ENCODE measurements around the gene TREML2.

DNA sequence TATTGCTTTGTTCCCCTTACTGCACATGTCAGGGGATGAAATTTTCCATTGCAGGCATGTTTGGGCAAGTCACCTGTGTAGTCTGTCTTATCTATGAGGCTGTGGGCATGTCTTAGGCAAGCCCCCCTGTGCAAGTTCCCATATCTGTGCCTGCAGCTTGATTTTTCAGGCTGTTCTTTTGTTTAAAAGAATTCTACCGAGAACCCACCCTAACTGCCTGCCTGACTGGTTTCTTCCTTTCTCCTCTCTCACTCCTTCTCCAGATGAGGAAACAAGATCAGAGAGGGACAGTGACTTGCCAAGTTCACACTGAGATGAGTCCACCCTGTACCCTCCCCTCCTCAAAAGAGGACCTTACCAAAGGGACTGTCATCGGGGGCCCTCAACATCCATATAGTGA lies 11.0 kb downstream of the TREML2 start:
- TF ChIP-seq, protein P1, sequence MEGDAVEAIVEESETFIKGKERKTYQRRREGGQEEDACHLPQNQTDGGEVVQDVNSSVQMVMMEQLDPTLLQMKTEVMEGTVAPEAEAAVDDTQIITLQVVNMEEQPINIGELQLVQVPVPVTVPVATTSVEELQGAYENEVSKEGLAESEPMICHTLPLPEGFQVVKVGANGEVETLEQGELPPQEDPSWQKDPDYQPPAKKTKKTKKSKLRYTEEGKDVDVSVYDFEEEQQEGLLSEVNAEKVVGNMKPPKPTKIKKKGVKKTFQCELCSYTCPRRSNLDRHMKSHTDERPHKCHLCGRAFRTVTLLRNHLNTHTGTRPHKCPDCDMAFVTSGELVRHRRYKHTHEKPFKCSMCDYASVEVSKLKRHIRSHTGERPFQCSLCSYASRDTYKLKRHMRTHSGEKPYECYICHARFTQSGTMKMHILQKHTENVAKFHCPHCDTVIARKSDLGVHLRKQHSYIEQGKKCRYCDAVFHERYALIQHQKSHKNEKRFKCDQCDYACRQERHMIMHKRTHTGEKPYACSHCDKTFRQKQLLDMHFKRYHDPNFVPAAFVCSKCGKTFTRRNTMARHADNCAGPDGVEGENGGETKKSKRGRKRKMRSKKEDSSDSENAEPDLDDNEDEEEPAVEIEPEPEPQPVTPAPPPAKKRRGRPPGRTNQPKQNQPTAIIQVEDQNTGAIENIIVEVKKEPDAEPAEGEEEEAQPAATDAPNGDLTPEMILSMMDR (IDR thresholded peaks at IDR 0.05) = no peak
- no peak for TF ChIP-seq POLR2A (IDR thresholded peaks at IDR 0.05)
